Head of caudate nucleus (tissue), 42 donors: ENCODE data around the gene PROSER1.
"Not testable (repeated sequence)": the region's sequence is repeated elsewhere in the genome, so short reads cannot be mapped to it uniquely, and the experiment has no call there.

Source experiments
- DNase-seq, 42 donors: peaks; one replicate each; pipeline versions ENCODE4 v3.0.0 to v3.0.0-alpha.2; 2020 to 2021; ENCODE audit warnings: mixed read lengths in 7 of 42
- intact Hi-C: fragments of 100-400 bp; cut with DNase I; formaldehyde crosslinking; loops from one replicate; pipeline ENCODE4 v1.15.0; 2022

PROSER1 gene

GRCh38 chr13:39035799-39036198, 2.1 kb downstream of the PROSER1 start:
- DNase-seq, result no peak
- intact Hi-C loops, result loop anchor here (5.0 kb wide), 1 partner anchor 622 kb away; the partner anchor contains the start of gene COG6

- no peak for DNase-seq
- intact Hi-C loops, result loop anchor here (5.0 kb wide), 1 partner anchor 622 kb away; the partner anchor contains the start of gene COG6
Observed at GRCh38 chr13:39035204-39035603, 2.7 kb downstream of the PROSER1 start.

GRCh38 chr13:39034085-39034484, 3.8 kb downstream of the PROSER1 start:
- DNase-seq, result no peak
- intact Hi-C loops, result no loop called here

- intact Hi-C loops, result no loop called here
- DNase-seq, result no peak
Observed at GRCh38 chr13:39032150-39032549, 5.7 kb downstream of the PROSER1 start.

GRCh38 chr13:39025433-39025839, 12.5 kb downstream of the PROSER1 start:
- no peak for DNase-seq
- intact Hi-C loops, result no loop called here

GRCh38 chr13:39023761-39024160, 14.1 kb downstream of the PROSER1 start:
- no peak for DNase-seq
- intact Hi-C loops, result no loop called here

GRCh38 chr13:39023316-39023715, 14.6 kb downstream of the PROSER1 start:
- intact Hi-C loops, result no loop called here
- no peak for DNase-seq

GRCh38 chr13:39020853-39021462, 16.9 kb downstream of the PROSER1 start:
- no peak for DNase-seq
- intact Hi-C loops, result no loop called here

GRCh38 chr13:39016787-39017186, 21.1 kb downstream of the PROSER1 start:
- intact Hi-C loops, result no loop called here

GRCh38 chr13:39016087-39016486, 21.8 kb downstream of the PROSER1 start:
- DNase-seq, result no peak
- intact Hi-C loops, result no loop called here

More at GRCh38 chr13:39016787-39017186, 21.1 kb downstream of the PROSER1 start:
- peak in 28 of 42 donors; percentile 8 to 67 (median 39) for DNase-seq

GRCh38 chr13:39013462-39013861, 24.4 kb downstream of the PROSER1 start:
- no peak for DNase-seq
- intact Hi-C loops, result no loop called here

GRCh38 chr13:39012608-39013007, 25.3 kb downstream of the PROSER1 start:
- no peak for DNase-seq
- intact Hi-C loops, result no loop called here

GRCh38 chr13:39006371-39007111, 31.3 kb downstream of the PROSER1 start:
- DNase-seq, intact Hi-C loops: not testable (repeated sequence)

- no peak for DNase-seq
- intact Hi-C loops, result no loop called here
Observed at GRCh38 chr13:38998739-38999138, 39.1 kb downstream of the PROSER1 start.

- intact Hi-C loops, result no loop called here
- DNase-seq, result no peak
Observed at GRCh38 chr13:38993381-38993780, 44.5 kb downstream of the PROSER1 start.

GRCh38 chr13:38990693-38991092, 47.2 kb downstream of the PROSER1 start, which contains the start of gene STOML3:
TSS of gene STOML3 (minus strand) at chr13:38990831. CDS start at chr13:38990721, 110 bp downstream.
- intact Hi-C loops, result no loop called here
- no peak for DNase-seq

GRCh38 chr13:38981096-38981495, 56.8 kb downstream of the PROSER1 start:
- DNase-seq, result no peak
- intact Hi-C loops, result no loop called here

GRCh38 chr13:38980750-38981078, 57.2 kb downstream of the PROSER1 start:
- intact Hi-C loops, result no loop called here
- no peak for DNase-seq

- intact Hi-C loops, result no loop called here
- DNase-seq, result peak in 32 of 42 donors; percentile 1 to 69 (median 26)
Observed at GRCh38 chr13:38979891-38980749, 57.8 kb downstream of the PROSER1 start.
